ENCODE data around the gene SGK1. TPM values are rescaled to one million over a fixed set of nuclear protein-coding genes. Genes with fewer than 3 reads are reported as not detected.

SGK1 gene
- polyA plus RNA-seq, 1 donor from 2014 or later, result 10.3 TPM

DNA sequence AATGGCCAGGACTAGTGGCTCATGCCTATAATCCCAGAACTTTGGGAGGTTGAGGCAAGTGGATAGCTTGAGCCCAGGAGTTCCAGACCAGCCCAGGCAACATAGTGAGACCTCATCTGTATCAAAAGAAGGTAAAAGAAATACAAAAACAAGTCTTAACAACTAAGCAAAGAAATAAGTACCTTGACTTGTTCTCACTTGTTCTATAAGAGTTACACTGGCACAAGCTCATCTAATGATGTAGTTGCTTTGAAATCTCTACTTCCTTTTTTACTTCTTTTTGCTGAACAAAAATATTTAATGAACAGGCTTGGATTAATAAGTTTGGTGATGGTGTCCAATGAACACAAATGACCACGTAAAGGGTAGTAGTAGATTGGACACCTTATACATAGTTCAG lies 72.2 kb downstream of the SGK1 start:
- H3K4me2 ChIP-seq (ENCODE audit: low read length), result no peak overlapping the region
- no peak overlapping the region for H3K27ac ChIP-seq (ENCODE audit: low read length)

DNA sequence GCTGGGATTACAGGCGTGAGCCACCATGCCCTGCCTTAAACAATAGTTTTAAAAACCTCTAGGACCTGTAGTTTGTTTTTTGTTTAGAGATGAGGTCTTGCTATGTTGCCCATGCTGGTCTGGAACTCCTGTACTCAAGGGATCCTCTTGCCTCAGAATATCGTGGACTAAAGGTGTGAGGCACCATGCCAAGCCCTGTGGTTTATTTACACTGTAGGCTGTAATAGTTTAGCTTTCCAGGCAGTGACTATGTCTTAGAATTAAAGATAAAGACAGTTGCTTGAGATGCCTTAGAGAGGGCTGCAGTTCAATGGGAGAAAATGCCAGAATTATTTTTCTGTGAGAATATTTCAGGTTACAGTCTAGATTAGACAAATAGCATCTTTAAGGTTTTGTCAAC lies 72.9 kb downstream of the SGK1 start:
- H3F3A ChIP-seq (ENCODE audit: insufficient read depth, low read length, poor library complexity, severe bottlenecking), result no peaks in the 10 kb centered on the region
- TF ChIP-seq, protein P1, sequence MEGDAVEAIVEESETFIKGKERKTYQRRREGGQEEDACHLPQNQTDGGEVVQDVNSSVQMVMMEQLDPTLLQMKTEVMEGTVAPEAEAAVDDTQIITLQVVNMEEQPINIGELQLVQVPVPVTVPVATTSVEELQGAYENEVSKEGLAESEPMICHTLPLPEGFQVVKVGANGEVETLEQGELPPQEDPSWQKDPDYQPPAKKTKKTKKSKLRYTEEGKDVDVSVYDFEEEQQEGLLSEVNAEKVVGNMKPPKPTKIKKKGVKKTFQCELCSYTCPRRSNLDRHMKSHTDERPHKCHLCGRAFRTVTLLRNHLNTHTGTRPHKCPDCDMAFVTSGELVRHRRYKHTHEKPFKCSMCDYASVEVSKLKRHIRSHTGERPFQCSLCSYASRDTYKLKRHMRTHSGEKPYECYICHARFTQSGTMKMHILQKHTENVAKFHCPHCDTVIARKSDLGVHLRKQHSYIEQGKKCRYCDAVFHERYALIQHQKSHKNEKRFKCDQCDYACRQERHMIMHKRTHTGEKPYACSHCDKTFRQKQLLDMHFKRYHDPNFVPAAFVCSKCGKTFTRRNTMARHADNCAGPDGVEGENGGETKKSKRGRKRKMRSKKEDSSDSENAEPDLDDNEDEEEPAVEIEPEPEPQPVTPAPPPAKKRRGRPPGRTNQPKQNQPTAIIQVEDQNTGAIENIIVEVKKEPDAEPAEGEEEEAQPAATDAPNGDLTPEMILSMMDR (IDR thresholded peaks at IDR 0.05; ENCODE audit: poor library complexity, severe bottlenecking), result no peak
- no peak for TF ChIP-seq EZH2 (IDR thresholded peaks at IDR 0.05; ENCODE audit: borderline replicate concordance, insufficient read depth, low read length, poor library complexity, severe bottlenecking)
- TF ChIP-seq EP300 (conservative IDR thresholded peaks at IDR 0.05; ENCODE audit: poor library complexity, severe bottlenecking), result no peak

More for the DNA sequence above, 72.2 kb downstream of the SGK1 start:
- Histone ChIP-seq H3K9me2 (ENCODE audit: insufficient read depth, low read length) (no peaks in the 10 kb centered on the region), H3K4me3 (ENCODE audit: low read length) (no peak overlapping the region), H4K20me1 (ENCODE audit: insufficient read depth) (no peaks in the 10 kb centered on the region), H3K9ac (ENCODE audit: low read length) (no peak overlapping the region), H3K27me3 (ENCODE audit: insufficient read depth, low read depth, low read length) (no peaks in the 10 kb centered on the region), H3K36me3 (ENCODE audit: insufficient read depth, low read length) (no peaks in the 10 kb centered on the region), H3K79me2 (replicated peaks; ENCODE audit: insufficient read depth, low read length) (no peaks in the 10 kb centered on the region), H3F3A (ENCODE audit: insufficient read depth, low read length, poor library complexity, severe bottlenecking) (no peaks in the 10 kb centered on the region), H3K9me3 (ENCODE audit: low read length) (no peaks in the 10 kb centered on the region), H2AFZ (ENCODE audit: low read depth, low read length) (no peak overlapping the region)
- TF ChIP-seq TAF1 (IDR thresholded peaks at IDR 0.05; ENCODE audit: low read depth), result no peak
- no peak for TF ChIP-seq POLR2AphosphoS5 (IDR thresholded peaks at IDR 0.05)
- TF ChIP-seq, protein P1 (IDR thresholded peaks at IDR 0.05; ENCODE audit: poor library complexity, severe bottlenecking), result no peak
- no peak for TF ChIP-seq RAD21 (conservative IDR thresholded peaks at IDR 0.05)
- TF ChIP-seq MXI1 (conservative IDR thresholded peaks at IDR 0.05; ENCODE audit: poor library complexity, severe bottlenecking), result no peak
- TF ChIP-seq, protein P2, sequence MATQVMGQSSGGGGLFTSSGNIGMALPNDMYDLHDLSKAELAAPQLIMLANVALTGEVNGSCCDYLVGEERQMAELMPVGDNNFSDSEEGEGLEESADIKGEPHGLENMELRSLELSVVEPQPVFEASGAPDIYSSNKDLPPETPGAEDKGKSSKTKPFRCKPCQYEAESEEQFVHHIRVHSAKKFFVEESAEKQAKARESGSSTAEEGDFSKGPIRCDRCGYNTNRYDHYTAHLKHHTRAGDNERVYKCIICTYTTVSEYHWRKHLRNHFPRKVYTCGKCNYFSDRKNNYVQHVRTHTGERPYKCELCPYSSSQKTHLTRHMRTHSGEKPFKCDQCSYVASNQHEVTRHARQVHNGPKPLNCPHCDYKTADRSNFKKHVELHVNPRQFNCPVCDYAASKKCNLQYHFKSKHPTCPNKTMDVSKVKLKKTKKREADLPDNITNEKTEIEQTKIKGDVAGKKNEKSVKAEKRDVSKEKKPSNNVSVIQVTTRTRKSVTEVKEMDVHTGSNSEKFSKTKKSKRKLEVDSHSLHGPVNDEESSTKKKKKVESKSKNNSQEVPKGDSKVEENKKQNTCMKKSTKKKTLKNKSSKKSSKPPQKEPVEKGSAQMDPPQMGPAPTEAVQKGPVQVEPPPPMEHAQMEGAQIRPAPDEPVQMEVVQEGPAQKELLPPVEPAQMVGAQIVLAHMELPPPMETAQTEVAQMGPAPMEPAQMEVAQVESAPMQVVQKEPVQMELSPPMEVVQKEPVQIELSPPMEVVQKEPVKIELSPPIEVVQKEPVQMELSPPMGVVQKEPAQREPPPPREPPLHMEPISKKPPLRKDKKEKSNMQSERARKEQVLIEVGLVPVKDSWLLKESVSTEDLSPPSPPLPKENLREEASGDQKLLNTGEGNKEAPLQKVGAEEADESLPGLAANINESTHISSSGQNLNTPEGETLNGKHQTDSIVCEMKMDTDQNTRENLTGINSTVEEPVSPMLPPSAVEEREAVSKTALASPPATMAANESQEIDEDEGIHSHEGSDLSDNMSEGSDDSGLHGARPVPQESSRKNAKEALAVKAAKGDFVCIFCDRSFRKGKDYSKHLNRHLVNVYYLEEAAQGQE (IDR thresholded peaks at IDR 0.05; ENCODE audit: borderline replicate concordance), result no peak
- TF ChIP-seq SMC3 (conservative IDR thresholded peaks at IDR 0.05; ENCODE audit: poor library complexity), result no peak
- no peak for TF ChIP-seq EP300 (conservative IDR thresholded peaks at IDR 0.05; ENCODE audit: poor library complexity, severe bottlenecking)
- TF ChIP-seq EZH2 (IDR thresholded peaks at IDR 0.05; ENCODE audit: borderline replicate concordance, insufficient read depth, low read length, poor library complexity, severe bottlenecking), result no peak

More for the DNA sequence above, 72.9 kb downstream of the SGK1 start:
- no peaks in the 10 kb centered on the region for H3K27me3 ChIP-seq (ENCODE audit: insufficient read depth, low read depth, low read length)
- no peak overlapping the region for H3K4me2 ChIP-seq (ENCODE audit: low read length)
- H3K9ac ChIP-seq (ENCODE audit: low read length), result no peak overlapping the region
- H3K79me2 ChIP-seq (replicated peaks; ENCODE audit: insufficient read depth, low read length), result no peaks in the 10 kb centered on the region
- H3K9me3 ChIP-seq (ENCODE audit: low read length), result no peaks in the 10 kb centered on the region
- no peak overlapping the region for H2AFZ ChIP-seq (ENCODE audit: low read depth, low read length)
- H3K27ac ChIP-seq (ENCODE audit: low read length), result no peak overlapping the region
- no peaks in the 10 kb centered on the region for H3K9me2 ChIP-seq (ENCODE audit: insufficient read depth, low read length)
- H3K36me3 ChIP-seq (ENCODE audit: insufficient read depth, low read length), result no peaks in the 10 kb centered on the region
- H4K20me1 ChIP-seq (ENCODE audit: insufficient read depth), result no peaks in the 10 kb centered on the region
- H3K4me3 ChIP-seq (ENCODE audit: low read length), result no peak overlapping the region
